PC-9 (cell line): Measurements from ENCODE around the gene ELF2.

ENCODE experiments used
- EZH2 ChIP-seq: fragments of 200-600 bp; sonication (generic); IDR thresholded peaks from 2 replicates; pipeline ENCODE4 v1.8.0; 2017; ENCODE audit warnings: antibody characterized with exemption, low read depth
- TF ChIP-seq, protein P1 (sequence below): fragments of 200-600 bp; sonication (generic); conservative IDR thresholded peaks from 2 replicates; pipeline ENCODE4 v1.6.1; 2017; ENCODE audit warnings: mixed run types, antibody characterized with exemption, mild to moderate bottlenecking, moderate library complexity

DNA sequence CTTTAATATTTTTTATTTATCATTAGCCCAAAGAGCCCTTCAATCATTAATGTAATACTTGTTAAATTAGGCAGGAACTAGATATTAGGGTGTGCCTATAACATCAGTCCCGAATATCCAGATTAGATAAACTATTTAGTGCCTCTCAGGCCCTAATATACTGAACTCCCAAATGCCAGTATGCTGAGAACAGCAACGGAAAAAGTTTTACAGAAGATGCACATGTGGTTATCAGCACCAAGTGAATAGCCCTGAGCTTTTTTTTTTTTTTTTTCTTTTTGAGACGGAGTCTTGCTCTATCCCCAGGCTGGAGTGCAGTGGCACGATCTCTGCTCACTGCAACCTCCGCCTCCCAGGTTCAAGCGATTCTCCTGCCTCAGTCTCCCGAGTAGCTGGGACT is 13.0 kb upstream of the ELF2 start:
- TF ChIP-seq, protein P1, sequence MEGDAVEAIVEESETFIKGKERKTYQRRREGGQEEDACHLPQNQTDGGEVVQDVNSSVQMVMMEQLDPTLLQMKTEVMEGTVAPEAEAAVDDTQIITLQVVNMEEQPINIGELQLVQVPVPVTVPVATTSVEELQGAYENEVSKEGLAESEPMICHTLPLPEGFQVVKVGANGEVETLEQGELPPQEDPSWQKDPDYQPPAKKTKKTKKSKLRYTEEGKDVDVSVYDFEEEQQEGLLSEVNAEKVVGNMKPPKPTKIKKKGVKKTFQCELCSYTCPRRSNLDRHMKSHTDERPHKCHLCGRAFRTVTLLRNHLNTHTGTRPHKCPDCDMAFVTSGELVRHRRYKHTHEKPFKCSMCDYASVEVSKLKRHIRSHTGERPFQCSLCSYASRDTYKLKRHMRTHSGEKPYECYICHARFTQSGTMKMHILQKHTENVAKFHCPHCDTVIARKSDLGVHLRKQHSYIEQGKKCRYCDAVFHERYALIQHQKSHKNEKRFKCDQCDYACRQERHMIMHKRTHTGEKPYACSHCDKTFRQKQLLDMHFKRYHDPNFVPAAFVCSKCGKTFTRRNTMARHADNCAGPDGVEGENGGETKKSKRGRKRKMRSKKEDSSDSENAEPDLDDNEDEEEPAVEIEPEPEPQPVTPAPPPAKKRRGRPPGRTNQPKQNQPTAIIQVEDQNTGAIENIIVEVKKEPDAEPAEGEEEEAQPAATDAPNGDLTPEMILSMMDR: no peak
- TF ChIP-seq EZH2: no peak
